Measurements from ENCODE around the gene KLF13.

The KLF13 gene

DNA sequence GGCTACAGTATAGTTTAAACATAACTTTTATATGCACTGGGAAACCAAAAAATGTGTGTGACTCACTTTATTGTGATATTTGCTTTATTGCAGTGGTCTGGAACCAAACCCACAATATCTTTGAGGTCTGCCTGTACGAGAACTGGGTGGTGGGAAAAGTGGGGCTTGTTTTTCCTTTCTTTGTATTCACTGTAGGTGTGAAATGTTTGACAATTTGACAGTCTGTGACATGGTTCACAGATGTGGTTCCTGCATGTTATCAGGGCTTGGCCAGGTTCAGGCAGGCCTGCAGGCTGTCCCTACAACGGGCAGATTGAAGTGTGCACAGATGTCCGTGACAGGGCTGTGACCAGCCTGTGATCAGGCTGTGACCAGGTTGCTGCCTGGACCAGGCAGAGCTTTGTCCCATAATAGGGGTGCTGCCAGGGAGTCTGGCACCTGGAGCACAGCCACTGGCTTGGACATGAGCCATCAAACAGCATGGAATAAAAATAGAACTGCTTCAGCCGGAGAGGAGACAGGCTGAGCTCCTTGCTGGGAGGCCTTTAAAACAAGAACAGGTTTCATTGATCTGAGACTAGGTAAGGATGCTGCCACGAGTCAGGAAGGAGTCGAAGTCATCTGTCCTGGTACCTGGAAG, 61.0 kb downstream of the KLF13 start:
- no peak for FAIRE-seq

DNA sequence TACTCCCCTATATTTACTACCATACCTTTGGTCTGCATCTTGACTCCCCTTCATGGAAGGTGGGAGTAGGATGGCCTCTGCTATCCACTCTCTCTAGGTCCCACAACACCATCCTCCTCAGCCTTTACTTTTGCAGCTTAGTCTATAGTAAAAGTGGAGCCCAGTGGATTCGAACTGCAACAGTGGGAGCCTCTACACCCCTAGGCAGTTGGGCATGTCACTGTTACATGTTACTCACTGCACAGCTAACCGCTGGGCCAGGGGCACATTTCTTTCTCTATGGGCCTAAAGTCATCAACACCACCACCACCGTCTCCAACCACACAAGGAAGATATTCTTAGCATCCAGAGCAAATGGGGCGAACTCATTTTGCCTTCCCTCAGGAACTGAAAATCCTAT, 62.9 kb downstream of the KLF13 start:
- FAIRE-seq, result no peak

DNA sequence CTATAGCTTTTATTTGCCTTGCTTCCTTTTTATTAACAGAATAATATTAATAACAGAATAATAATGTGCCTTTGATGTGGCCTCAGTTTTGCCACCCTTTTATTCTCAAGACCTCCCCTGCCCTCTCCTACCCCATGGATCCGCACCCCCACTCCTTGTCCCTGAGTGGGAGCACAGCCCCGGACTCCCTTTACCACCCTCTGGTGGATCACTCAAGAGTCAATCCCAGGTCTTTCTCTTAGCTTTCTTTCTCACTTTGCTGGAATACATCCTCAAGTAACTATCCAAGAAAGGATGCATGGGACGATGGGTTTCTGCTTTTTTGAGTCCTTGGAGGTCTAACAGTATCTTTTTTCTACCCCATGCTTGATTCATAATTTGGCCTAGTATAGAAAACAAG, 63.4 kb downstream of the KLF13 start:
- no peak for FAIRE-seq

DNA sequence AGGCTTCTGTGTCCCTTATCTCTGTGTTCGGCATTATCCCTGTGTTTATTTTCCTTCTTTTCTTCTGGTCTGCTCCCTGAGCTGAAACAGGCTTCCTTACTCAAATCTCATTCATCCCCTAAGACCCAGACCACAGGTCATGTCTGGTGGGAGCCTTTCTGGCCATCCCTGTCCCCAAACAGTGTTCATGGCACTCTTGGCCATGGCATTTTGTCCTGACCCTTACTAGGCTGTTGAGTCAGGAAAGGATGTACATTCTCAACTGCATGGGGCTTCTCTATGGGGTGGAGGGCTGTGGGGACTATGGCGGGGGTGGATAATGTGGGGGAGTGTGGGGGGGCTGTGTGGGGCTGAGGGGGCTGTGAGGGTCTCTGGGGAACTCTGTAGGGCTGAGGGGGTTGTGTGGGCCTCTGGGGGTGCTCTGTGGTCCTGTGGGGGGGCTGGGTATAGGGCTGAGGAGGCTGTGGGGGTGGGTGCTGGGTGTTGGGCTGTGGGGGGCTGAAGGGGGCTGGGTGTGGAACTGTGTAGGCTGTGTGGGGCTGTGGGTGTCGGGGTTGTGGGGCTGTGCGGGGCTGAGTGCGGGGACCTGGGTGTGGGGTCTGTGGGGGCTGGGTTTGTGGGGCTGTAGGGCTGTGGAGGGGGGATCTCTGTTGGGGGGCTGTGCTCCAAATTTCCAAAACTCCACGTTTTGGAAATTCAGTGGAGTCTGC, 64.3 kb downstream of the KLF13 start:
- FAIRE-seq, result no peak

- no peak for FAIRE-seq
Measured at GRCh38 chr15:31391687-31392671, 65.3 kb downstream of the KLF13 start.

DNA sequence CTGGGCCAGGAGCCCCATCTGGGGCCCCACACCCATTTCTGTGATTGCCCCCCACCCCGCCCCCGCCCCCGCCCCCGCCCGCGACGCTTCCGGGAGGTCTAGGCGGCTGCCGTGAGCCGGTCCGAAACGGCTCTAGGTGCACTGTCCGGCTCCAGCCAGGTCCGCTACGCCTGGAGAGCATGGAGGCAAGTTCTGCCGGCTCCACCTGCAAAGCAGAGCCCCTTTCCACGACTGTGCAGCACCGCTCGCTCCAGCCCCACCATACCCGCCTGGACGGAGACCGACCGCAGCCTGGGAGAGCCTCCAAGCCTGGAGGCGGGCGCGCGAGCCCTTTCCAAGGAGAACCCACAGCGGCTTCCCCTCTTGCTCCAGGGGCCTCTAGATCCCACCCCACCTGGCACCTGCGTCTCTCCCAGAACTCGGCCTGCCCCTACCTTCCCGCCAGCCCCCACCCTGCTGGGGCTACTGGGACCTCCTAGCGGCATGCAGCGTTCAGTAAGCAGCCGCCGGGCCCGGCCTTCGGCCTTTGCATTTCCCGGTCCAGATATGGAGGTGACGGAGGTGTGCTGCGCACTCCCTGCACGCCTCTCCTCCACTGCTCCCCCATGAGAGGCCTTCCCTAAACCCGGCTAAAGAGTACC, 66.2 kb downstream of the KLF13 start:
- FAIRE-seq, result no peak

- FAIRE-seq, result no peak
Measured at GRCh38 chr15:31393444-31394091, 66.9 kb downstream of the KLF13 start.

DNA sequence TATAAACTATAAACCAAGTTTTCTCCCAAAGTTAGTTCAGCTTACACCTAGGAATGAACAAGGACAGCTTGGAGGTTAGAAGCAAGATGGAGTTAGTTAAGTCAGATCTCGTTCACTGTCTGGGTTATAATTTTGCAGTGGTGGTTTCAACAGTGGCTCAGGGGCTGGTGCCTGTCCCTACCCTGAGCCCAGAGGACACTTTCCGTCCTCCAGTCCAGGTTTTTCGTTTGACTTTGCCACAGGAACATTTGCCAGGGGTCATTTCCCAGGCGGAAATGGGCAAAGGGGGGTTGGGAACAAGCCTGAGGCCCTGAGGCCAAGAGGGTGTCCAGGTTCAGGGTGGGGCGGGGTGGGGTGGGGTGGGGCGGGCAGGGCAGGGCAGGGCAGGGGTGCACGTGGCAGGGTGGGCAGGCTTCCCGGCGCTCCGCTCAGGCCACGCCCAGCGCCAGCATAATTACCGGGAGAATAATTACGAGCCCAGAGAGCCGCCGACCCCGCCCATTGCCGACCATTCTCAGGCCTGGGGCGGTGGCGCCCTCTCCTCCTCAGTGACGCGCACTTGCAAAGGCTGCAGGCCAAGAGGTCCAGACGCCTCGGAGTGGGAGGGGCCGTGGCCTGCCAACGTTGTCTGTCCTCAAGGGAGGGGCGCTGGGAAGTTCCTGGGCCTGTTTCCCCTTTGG, 70.4 kb downstream of the KLF13 start:
- no peak for FAIRE-seq

DNA sequence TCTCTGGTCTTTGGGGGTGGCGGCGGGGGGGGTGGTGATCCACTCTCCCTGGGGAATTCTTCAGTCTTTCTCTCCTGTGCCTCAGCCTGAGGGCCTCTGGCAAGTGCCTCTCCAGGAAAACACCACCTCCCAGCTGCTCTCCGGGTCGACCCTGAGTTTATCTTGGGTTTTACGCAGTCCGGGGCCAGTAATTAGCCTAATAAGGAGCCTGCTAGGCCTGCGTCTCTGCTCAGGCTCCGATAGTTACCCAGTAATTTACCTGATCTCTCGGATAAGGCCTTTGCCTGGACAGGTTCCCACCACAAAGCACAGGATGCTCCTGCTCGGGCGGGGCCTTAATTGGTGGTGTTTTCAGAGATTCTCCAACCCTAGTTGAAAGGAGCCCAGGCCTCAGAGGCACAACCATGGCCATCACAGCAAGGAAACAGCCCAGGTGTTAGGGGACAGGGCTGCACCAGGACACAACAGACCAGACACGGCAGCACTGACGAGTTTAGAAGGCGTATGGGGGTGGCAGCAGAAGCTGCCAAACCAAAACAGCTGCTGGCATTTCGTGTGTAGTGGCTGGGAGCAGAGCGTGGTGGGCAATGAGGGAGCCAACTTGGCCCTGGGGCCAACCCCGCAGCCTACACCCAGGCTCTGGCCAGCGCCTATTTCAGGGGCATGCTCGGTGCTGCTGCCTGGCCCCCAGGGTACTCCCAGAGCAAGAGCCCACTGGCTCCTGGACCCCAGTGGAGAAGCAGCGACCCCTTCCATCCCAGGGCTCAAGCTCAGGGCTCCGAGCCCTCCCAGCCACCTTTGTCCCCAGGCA, 71.4 kb downstream of the KLF13 start:
- FAIRE-seq, result no peak

- no peak for FAIRE-seq
Measured at GRCh38 chr15:31398677-31399301, 72.2 kb downstream of the KLF13 start.

DNA sequence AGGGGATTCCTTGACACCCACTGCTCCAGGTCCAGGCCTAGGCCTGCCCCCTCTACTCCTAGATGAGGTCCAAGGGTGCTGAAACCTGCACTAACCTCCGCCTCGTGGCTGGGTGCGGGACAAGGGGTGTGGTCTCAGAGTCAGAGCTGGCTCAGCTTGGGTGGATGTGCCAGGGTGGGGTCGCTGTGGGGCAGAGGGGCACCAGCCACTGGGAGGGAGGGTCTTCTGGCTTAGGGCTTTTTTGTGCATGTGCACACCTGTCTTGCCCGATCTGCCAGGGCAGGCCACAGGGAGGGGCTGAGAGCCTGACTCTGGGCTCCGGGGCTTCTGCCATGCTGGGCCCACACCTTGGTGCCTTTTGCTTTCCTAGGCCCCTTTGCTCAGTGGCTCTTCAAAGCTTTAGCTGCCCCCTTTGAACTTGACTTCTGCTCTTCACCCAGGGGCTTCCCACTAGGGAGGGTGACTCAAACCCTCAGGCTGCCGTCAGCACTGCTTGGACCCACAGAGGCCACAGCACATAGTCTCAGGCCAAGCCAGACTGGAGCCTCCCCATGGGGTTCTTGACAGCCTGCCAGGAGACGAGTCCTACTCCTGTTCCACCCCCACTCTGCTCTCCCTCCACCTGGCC, 73.0 kb downstream of the KLF13 start:
- FAIRE-seq, result no peak

DNA sequence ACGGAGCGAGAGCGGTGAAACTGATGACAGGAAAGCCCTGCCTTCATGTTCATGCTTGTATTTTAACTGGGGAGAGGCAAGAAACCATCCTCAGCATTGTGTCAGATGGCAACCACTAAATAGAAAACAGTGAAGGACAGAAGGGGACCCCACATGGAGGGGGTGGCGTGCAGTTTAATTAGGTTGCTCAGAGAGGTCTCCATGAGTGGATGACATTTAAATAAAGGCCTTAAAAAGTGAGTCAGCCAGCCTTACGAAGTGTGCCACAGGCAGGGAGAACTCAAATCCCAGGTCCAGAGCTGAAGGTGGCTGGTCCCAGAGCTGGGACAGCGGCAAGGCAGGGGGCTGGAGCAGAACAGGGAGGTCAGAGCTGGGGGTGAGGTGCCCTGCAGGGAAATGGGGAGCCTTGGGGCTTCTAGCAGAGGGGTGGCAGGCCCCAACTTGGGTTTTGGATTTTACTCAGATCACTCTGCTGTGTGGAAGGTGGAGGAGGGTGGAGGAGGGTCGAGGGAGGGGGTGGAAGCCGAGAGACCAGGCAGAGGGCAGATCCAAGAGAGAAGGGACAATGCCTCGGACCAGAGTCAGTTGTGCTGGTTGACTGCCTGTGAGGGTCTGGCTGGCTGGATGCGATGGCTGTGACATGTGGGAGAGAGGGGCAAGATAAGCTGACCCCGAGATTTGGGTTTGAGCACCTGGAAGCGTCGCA, 73.7 kb downstream of the KLF13 start:
- FAIRE-seq, result no peak

GRCh38 chr15:31401282-31401681, 74.6 kb downstream of the KLF13 start:
- FAIRE-seq, result no peak

GRCh38 chr15:31402003-31402402, 75.4 kb downstream of the KLF13 start:
- no peak for FAIRE-seq

DNA sequence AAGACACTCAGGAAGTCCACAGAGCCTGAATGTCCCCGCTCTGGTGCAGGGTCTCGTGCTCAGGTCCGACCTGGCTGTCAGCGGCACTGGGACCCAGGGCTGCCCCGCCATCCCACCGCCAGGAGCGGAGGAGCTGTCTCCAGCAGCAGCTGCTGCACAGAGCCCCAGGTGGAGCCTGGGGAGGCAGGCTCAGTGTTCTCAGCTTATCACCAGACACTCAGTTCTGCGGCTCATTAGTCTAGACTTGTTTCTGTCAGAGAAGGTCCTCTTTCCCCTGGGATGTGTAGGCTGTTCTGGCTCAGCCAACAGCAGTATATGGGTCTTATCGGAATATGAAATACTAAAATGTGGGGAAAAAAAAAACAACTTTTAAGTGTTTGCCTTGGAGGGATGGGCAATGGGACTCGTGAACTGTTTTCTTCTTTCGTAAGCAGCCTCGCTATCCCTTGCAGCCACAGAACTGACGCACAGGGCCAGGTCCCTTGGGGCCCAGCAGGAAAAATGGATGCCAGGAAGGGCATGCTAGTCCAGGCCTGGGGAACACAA, 75.9 kb downstream of the KLF13 start:
- FAIRE-seq, result no peak

DNA sequence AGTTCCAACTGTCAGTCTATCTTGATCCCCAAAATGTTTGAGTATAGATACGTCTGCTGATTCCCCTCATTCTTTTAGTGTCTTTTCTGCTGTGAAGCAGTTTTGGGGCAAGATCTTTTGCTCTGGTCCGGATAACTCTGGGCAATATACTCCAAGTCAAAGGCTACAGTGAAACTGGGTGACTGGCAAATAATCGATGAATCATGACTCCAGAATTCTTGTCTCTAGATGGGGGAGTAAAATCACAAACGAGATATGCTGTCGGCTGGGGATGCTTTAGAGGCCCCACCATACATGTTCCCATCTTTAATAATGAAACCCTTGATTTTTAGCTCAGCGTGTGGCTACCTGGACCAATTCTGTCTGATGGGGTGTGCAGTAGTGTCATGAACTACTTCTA, 76.5 kb downstream of the KLF13 start:
- no peak for FAIRE-seq

- FAIRE-seq, result no peak
Measured at GRCh38 chr15:31403606-31404005, 77.0 kb downstream of the KLF13 start.

GRCh38 chr15:31404345-31404744, 77.7 kb downstream of the KLF13 start:
- FAIRE-seq, result no peak

Measured in A204.1 (cell line).